H7 (cell line): ENCODE results near the gene TFF2. TPM values are rescaled to one million over a fixed set of nuclear protein-coding genes. Genes with fewer than 3 reads are reported as not detected.
A peak's percentile ranks its signal among the peaks of the same experiment; 100 is the strongest.

Experiments
- DNase-seq: peaks from one replicate; pipeline ENCODE4 v3.0.0; 2012
- H3K27me3 ChIP-seq: 2 replicates; pipeline ENCODE4 v1.6.0; 2011; ENCODE audit warnings: mild to moderate bottlenecking, low read length; ENCODE audit not compliant: control insufficient read depth, insufficient read depth
- H3K36me3 ChIP-seq: replicated peaks from 2 replicates; pipeline ENCODE4 v1.5.1; 2011; ENCODE audit warnings: low read length; ENCODE audit not compliant: control insufficient read depth, insufficient read depth
- H3K4me3 ChIP-seq: 2 replicates; pipeline ENCODE4 v1.5.1; 2011; ENCODE audit warnings: low read depth, mild to moderate bottlenecking, control low read depth, low read length, moderate library complexity; ENCODE audit not compliant: insufficient read depth
- total RNA-seq: library from RNA; depleted of rRNA; stranded (reverse); fragments of >200 nt; shearing (Covaris generic); gene quantifications from 2 replicates; pipeline ENCODE4 v1.2.3, GENCODE V29; 2014; rRNA removed

The TFF2 gene, protein sequence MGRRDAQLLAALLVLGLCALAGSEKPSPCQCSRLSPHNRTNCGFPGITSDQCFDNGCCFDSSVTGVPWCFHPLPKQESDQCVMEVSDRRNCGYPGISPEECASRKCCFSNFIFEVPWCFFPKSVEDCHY
- not detected in 2 replicates for total RNA-seq

DNA sequence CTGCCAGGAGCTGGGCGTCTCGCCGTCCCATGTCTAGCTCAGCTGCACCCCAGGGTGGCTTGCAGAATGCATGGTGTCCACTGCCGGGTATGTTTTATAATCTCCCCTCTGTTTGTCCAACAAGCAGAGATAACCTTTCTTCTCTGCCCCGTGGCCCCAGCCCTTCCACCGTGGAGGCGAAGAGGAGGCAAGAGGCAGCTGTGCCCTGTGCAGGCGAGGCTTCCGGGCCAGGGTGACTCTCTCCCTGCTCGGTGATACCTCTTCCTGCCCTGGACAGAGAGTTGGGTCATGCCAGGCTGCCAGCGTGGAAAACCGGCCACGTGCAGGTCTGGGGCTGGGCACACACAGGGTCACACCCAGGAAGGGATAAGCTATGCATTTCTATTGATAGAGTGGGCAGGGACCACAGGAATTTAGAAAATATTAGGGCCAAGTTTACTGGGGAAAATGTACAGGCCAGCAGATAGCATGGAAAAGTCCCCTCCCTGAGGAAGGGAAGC, at the start of gene TFF2:
TSS of gene TFF2 (minus strand) at position 68 of the 500 bp plus-strand sequence. CDS start at position 31, 37 bp downstream.
- Histone ChIP-seq H3K27me3 (no peaks in the 10 kb centered on the region), H3K4me3 (no peak within 1 kb of the TSS), H3K36me3 (no peaks in the 10 kb centered on the region)
- DNase-seq, result no peak

DNA sequence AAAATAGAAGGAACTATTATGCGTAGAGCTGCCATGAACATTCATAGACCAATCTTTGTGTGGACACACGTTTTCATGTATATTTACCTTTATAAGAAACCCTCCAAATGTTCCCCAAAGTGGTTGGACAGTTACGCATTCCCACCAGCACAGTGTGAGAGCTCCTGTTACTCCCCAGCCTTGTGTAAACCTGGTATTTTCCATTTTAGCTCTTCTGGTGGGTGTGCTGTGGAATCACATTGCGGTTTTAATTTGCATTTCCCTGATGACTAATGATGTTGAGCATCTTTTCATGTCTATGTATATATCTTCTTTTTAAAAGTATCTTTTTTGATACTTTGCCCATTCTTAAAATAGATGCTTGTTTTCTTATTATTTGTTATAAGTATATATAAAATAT, 49.7 kb upstream of the TFF2 start:
- H3K36me3 ChIP-seq, result no peaks in the 10 kb centered on the region
- no peak for DNase-seq
- no peaks in the 10 kb centered on the region for H3K27me3 ChIP-seq
- no peak overlapping the region for H3K4me3 ChIP-seq

DNA sequence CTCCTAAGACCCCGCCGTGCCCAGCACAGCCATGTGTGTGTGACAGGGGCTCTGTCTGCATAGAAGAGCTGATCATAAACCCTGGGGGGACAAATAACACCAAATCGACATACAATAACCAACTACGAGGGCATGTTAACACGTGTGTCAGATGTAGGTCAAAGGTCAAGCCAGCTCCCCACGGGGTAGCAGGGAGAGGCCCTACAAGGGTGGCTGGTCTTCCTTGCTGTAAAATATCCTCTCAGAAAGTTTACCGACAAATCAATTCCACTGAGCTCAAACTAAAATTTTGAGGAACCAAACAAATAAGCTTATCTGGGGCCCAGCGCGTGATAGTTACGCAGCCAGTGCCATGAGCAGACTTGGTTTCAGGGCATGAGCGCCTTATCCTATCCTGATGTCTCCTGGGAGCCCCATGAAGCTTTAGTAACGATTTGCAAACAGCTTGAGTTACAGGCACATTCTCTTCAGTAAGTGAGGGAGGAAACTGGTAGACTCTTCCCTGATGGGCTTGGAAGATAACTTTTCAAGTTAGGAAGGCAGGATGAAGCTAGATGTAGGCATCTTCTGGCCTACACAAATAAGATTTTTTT, 47.7 kb upstream of the TFF2 start:
- DNase-seq, result no peak
- Histone ChIP-seq H3K4me3 (no peak overlapping the region), H3K27me3 (no peaks in the 10 kb centered on the region)

DNA sequence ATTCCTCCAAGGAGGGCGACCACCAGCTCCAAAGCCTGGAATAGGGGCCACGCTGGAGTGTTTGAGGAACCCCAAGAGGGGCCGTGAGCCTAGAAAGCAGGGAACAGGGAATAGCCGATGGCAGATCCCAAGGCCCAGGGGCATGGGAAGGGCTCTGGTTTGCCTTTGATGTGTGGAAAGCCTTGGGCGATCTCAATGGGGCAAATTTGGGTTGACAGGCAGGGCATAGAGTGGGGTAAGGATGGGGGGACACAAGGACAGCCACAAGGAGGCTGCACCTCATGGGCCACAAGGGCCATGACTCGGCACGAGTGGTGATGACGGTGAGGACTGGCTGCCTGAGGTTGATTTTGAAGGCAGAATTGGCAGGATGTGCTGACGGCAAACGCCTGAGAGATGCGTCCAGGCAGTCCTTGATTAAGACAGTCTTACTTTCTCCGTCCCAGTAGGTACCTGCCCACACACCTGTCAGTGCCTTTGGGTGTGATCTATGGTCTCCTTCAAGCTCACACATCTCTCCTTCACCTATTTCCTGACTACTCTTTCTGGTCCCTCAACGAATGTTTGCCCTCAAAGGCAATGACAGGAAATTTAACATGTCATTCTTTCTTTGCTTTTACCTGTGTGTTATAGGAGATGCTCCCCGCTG, 47.1 kb upstream of the TFF2 start:
- Histone ChIP-seq H3K4me3 (no peak overlapping the region), H3K36me3 (no peaks in the 10 kb centered on the region), H3K27me3 (no peaks in the 10 kb centered on the region)
- no peak for DNase-seq

More for the DNA sequence above, 47.7 kb upstream of the TFF2 start:
- no peaks in the 10 kb centered on the region for H3K36me3 ChIP-seq

DNA sequence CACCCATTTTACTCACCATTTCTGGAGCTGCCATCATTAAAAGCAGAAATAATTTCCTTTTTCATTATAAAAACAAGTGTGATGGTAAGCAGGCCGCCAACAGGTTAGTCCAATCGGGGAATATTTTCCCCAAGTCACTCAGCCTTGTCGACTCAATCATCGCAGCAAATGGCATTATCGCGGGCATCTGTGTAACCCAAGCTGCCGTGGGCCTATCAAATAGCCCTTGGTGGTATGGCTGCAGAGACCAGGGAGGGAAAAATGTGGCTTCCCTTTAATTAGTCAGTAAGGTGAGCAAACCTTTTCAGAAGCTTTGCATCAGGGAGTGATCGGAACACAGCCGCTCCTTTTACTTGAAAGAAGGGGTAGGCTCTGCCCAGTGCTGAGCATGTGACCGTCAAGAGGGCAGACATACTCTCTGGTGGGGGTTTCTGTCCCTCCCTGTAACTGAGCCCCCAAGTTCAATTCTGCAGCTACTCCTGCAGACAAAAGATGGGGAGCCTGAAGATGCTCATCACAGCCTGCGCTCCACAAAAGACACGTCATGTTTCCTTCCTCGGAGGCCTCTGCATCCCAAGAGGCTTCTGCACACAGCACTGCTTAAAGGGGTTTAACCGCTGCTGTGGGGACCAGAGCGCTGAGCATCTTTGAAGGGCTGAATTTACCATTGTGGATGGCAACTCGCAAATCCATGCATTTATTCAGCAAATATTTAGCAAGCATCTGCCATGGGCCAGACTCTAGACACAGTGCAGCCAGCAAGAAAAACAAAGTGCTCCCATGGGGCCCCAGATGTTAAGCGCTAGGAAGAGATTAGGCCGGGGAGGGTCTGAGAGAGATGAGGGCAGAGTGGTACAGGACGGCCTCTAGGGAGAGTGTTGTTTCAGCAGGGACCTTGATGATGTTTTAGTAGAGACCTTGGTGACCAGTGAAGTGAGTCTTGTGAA, 46.3 kb upstream of the TFF2 start:
- DNase-seq, result no peak
- Histone ChIP-seq H3K27me3 (no peaks in the 10 kb centered on the region), H3K36me3 (no peaks in the 10 kb centered on the region), H3K4me3 (no peak overlapping the region)

DNA sequence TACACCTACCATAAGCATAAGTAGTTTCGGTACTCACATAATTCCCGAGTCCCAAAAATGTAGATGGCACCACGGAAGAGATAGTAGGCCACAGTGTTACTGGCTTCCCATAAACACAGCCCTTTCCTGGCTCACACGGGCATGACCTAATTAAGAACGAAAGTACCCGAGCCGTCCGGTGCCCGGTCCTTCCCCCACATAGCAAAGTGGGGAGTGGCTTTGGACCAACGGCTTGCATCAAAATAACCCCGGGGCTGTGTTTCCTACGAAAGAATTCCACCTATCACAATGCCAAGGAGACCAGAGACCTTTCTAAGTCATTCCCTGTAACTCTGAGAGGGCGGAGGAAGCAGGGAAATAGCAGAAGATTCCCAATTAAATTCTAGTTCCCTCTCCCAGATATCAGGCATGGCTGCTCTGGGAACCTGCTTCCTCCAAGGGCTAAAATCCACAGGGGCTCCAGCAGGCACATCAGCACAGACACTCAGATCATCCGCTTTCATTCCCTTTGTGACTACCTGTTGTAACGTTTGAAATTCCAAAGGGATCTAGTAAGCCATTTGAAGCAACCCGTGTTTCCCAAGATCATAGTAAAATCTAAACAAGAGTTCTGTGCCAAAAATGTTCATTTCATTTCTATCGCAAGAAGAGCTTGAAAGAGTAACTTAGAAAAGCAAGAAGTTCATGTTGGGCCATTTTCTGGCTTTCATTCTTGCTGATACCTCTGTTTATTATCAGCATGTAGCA, 45.3 kb upstream of the TFF2 start, which contains the start of gene TMPRSS3:
TSS of gene TMPRSS3 (minus strand) at position 148 of the 747 bp plus-strand sequence. CDS start 635 bp downstream, outside the sequence.
- Histone ChIP-seq H3K36me3 (no peaks in the 10 kb centered on the region), H3K4me3 (no peak within 1 kb of the TSS), H3K27me3 (no peaks in the 10 kb centered on the region)
- no peak for DNase-seq

DNA sequence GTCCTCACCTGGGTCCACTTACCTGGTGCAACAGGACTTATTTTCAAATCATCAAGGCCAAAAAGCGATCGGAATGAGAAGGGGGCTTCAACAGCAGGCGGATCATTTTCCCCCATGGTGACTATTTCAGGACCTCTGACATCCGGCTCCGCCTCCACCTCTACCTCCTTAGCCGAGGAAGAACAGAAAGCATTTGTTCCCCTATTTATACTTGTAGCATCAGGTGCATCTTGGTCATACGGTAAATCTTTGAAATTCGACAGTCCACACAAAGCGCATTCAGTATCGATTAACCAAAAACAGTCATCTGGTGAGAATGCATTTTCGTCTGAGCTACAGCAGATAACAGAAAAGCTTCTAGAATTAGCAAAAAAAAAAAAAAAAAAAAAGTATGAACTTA, 44.5 kb upstream of the TFF2 start:
- no peaks in the 10 kb centered on the region for H3K27me3 ChIP-seq
- no peak overlapping the region for H3K4me3 ChIP-seq
- no peaks in the 10 kb centered on the region for H3K36me3 ChIP-seq
- DNase-seq, result no peak

DNA sequence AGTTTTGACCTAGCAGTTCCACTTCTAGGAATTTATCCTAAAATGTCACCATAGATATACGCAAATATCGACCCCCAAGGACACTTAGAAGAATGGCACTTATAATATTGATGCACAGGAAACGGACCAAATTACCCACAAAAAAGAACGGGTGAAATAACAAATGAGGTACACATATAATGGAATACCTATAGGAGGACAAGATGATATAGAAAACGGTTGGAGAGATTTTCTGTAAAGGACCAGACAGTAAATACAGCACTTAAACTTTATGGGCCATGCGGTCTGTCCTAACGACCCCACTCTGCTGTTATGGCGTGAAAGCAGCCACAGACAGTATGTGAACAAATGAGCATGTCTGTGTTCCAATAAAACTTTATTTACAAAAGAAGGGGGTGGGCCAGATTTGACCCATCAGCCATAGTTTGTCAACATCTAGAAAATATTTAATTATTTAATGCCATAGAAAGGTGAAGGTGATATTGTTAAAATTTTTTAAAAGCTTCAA, 42.7 kb upstream of the TFF2 start:
- no peaks in the 10 kb centered on the region for H3K36me3 ChIP-seq
- DNase-seq, result no peak
- H3K4me3 ChIP-seq, result no peak overlapping the region
- no peaks in the 10 kb centered on the region for H3K27me3 ChIP-seq

DNA sequence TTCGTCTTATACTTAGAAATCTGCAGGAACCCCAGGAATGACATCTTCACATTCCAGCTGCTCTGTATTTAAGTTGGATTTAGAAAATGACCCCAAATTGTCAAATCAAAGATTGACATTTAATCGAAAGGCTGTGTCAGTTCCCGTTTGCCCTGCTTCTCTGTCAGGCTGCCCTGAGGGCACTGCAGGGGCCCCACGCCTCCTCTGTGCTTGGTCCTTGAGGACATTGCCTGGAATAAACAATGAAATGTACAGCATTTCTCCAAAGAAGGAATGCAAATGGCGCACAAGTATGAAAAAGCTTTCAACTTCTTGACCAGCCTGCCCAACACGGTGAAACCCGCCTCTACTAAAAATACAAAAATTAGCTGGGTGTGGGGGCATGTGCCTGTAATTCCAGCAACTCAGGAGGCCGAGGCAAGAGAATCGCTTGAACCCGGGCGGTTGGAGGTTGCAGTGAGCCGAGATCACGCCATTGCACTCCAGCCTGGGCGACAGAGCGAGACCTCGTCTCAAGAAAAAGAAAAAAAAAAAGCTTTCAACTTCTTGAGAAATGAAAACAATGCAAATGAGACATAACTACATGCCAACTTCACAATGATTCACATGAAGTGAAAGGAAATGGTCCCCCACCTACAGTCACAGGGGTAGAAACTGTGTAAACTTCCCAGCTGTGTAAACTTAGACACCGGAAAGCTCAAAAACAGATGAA, 42.1 kb upstream of the TFF2 start:
- H3K36me3 ChIP-seq, result no peaks in the 10 kb centered on the region
- no peak for DNase-seq
- no peaks in the 10 kb centered on the region for H3K27me3 ChIP-seq
- H3K4me3 ChIP-seq, result no peak overlapping the region

DNA sequence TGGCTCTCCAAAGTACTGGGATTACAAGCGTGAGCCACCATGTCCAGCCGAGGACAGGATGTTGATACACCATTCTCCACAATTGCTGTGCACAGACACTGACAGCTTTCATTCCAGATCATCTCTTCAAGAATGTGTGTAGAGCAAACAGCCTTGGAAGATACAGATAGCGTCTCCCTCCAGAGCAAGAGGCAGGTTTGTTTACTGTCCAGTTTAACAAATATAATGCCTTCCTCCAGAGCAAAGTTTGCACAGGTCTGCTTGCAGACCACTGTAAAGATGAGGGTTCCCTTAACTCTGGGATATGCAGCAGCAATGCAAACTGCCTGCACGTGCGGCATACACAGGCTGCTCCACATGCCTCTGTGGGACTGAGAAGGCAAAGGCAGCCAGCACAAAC, 40.5 kb upstream of the TFF2 start:
- Histone ChIP-seq H3K27me3 (no peaks in the 10 kb centered on the region), H3K4me3 (no peak overlapping the region), H3K36me3 (no peaks in the 10 kb centered on the region)
- DNase-seq, result no peak

DNA sequence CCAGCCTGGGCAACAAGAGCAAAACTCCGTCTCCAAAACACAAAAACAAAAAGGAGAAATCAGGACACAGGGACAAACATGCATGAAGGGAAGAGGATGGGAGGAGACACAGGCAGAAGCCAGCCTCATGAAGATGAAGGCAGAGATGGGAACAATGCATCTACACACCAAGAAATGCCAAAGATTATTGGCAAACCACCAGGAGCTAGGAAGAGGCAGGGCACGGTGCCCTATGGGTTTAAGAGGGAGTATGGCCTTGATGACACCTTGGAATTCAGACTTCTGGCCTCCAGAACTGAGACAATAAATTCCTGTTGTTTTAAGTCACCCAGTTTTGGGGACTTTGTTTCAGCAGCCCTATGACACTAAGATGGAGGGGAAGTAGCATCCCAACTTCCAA, 39.9 kb upstream of the TFF2 start:
- Histone ChIP-seq H3K27me3 (no peaks in the 10 kb centered on the region), H3K36me3 (no peaks in the 10 kb centered on the region), H3K4me3 (no peak overlapping the region)
- no peak for DNase-seq

DNA sequence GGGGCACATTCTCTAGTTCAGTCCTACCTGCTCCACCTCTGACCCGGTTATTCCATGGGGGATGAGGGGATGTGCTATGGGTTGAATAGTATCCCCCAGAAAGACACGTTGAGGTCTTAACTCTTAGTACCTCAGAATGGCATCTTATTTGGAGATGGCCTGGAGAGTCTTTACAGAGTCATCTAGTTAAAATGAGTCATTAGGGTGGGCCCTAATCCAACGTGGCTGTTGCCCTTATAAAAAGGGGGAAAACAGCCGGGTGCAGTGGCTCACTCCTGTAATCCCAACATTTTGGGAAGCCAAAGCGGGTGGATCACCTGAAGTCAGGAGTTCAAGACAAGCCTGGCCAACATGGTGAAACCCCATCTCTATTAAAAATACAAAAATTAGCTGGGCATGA, 39.4 kb upstream of the TFF2 start:
- no peak for DNase-seq
- no peaks in the 10 kb centered on the region for H3K27me3 ChIP-seq
- H3K4me3 ChIP-seq, result no peak overlapping the region
- H3K36me3 ChIP-seq, result no peaks in the 10 kb centered on the region

DNA sequence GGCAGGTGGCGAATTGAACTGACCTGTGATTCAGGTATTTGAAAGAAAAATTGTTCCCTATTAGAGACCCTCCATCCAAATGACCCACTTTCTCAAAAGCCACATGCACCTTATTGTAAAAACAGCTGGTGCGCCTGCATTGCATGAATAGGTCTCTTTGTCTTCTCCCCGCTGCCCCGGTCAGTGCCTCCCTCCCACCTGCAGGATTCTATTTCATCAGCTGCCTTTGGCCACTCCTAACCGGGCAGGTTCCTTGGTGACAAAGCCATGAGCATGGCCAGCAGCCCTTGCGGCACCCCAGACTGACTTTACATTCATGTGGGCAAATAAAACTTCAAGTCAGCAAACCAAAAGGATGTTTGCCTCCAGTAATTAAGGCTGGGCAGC, 38.6 kb upstream of the TFF2 start:
- Histone ChIP-seq H3K36me3 (no peaks in the 10 kb centered on the region), H3K27me3 (no peaks in the 10 kb centered on the region), H3K4me3 (no peak overlapping the region)
- peak; percentile 61 for DNase-seq
